Neural crest cell (in vitro differentiated cells): ENCODE data around the gene CPLANE2. TPM values are rescaled to one million over a fixed set of nuclear protein-coding genes. Genes with fewer than 3 reads are reported as not detected.

Source experiments
- DNase-seq: peaks from one replicate; pipeline ENCODE4 v3.0.0; 2021; ENCODE audit warnings: low read depth, mixed read lengths, low spot score
- H3K27ac Mint-ChIP-seq: one replicate; pipeline ENCODE4 v1.8.0; 2021; ENCODE audit warnings: mild to moderate bottlenecking, mixed read lengths; ENCODE audit not compliant: unreplicated experiment
- H3K27me3 Mint-ChIP-seq: 2 replicates; pipeline ENCODE4 v1.8.0; 2021; ENCODE audit warnings: low read depth, mild to moderate bottlenecking, mixed read lengths
- H3K36me3 Mint-ChIP-seq: 2 replicates; pipeline ENCODE4 v1.8.0; 2021; ENCODE audit warnings: low read depth, mild to moderate bottlenecking, mixed read lengths
- H3K4me1 Mint-ChIP-seq: 2 replicates; pipeline ENCODE4 v1.8.0; 2021; ENCODE audit warnings: mixed read lengths
- H3K4me3 Mint-ChIP-seq: one replicate; pipeline ENCODE4 v1.8.0; 2021; ENCODE audit warnings: mild to moderate bottlenecking, mixed read lengths
- H3K9me3 Mint-ChIP-seq: 2 replicates; pipeline ENCODE4 v1.8.0; 2021; ENCODE audit warnings: mixed read lengths
- total RNA-seq: library from RNA; stranded (reverse); gene quantifications from 2 replicates; pipeline ENCODE4 v1.2.1, GENCODE V29; 2021
- TF ChIP-seq, protein P1 (sequence below): fragments of 200-600 bp; sonication (generic); conservative IDR thresholded peaks from 2 replicates; pipeline ENCODE4 v1.5.0; 2021; ENCODE audit warnings: antibody characterized with exemption, mild to moderate bottlenecking

CPLANE2 gene
- total RNA-seq, 1 donor from 2014 or later: 11.8 TPM

DNA sequence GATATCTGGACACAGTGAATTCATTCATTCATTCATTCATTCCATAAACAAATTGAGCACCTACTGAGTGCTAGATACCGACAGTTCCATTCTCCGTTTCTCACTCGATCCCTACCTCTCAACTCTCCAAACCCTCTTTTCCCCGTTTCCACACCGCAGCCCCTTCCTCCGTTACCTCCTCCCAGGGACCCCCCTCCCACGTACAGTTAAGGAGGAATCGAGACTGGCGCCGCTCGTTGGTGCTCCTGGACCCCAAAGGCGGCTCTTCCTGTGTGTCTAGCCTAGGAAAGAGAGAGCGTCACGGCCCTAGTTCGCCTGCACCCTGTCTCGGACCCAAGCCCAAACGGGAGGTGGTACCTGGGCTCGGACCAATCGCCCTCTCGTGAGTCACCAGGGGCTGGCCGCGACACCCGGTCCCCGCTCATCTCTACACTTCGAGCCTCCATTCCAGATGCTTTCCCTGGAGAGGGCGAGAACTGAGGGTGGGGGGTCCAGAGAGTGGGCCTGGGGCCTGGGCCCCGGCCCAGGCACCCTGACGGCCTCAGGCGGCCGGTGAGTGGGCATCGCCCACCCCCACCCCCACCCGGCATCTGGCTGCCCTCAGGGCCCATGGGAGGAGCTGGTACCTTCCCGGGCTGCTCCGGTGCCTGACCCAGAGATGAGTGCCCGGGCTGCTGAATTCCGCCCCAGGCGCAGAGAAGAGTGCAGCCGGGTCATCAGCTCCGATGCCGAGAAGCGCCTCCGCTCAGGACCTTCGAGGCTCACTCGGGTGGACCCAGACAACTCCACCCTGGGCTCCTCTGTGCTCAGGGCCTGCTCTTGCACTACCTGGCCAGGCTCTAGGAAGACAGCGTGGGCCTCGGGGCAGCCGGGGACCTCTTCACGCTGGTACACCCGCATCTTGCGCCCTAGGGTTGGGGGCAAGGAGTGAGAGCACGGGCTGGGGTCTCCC, 29.4 kb downstream of the CPLANE2 start:
- peak overlapping the region; percentile 68 for H3K27ac Mint-ChIP-seq
- TF ChIP-seq, protein P1, sequence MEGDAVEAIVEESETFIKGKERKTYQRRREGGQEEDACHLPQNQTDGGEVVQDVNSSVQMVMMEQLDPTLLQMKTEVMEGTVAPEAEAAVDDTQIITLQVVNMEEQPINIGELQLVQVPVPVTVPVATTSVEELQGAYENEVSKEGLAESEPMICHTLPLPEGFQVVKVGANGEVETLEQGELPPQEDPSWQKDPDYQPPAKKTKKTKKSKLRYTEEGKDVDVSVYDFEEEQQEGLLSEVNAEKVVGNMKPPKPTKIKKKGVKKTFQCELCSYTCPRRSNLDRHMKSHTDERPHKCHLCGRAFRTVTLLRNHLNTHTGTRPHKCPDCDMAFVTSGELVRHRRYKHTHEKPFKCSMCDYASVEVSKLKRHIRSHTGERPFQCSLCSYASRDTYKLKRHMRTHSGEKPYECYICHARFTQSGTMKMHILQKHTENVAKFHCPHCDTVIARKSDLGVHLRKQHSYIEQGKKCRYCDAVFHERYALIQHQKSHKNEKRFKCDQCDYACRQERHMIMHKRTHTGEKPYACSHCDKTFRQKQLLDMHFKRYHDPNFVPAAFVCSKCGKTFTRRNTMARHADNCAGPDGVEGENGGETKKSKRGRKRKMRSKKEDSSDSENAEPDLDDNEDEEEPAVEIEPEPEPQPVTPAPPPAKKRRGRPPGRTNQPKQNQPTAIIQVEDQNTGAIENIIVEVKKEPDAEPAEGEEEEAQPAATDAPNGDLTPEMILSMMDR: no peak
- H3K27me3 Mint-ChIP-seq: peaks cover 2% of the 10 kb centered on the region
- H3K36me3 Mint-ChIP-seq: no peaks in the 10 kb centered on the region
- H3K9me3 Mint-ChIP-seq: no peaks in the 10 kb centered on the region
- H3K4me3 Mint-ChIP-seq: peak overlapping the region; percentile 76
- DNase-seq: no peak
- peaks cover 23% of the 10 kb centered on the region for H3K4me1 Mint-ChIP-seq

DNA sequence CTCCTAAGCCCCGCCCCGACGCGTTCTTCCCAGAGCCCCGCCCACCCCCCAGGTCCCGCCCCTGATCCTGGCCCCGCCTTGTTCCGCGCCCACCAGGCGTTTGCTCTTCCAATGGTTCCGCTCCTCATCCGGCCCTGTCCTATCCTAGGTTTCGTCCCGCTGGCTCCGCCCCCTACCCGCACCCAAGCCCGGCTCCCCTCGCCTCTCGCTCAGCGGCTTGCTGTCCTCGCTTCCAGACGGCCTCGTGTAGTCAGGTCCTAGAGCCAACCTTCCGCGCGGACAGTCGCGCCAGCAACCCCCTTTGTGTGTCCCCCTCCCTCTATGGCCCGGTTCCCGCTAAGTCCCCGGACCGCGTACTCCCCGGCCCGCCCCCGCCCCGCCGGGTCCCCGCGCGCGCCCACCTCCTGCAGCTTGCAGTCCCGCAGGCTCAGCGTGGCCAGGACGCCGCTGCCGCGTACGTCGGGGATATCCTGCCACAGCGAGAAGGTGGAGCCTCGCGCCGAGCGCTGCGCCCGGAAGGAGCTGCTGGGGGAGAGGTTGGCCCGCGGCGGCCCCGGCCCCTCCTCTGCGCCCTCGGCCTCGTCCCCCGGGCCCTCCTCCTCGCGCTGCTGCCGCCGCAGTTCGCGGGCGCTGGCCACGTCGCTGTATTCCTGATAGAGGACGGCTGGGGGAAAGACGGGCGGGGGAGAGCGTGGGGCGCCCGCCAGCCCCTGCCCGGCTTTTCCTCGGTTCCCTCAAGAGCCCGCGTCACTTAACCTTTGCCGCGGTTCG, 30.3 kb downstream of the CPLANE2 start:
- Mint-ChIP-seq H3K27ac (peak overlapping the region; percentile 95), H3K36me3 (no peaks in the 10 kb centered on the region), H3K4me1 (peaks cover 23% of the 10 kb centered on the region), H3K27me3 (peaks cover 2% of the 10 kb centered on the region), H3K9me3 (no peaks in the 10 kb centered on the region), H3K4me3 (peak overlapping the region; percentile 91)
- DNase-seq: peak; percentile 94
- TF ChIP-seq, protein P1: no peak

DNA sequence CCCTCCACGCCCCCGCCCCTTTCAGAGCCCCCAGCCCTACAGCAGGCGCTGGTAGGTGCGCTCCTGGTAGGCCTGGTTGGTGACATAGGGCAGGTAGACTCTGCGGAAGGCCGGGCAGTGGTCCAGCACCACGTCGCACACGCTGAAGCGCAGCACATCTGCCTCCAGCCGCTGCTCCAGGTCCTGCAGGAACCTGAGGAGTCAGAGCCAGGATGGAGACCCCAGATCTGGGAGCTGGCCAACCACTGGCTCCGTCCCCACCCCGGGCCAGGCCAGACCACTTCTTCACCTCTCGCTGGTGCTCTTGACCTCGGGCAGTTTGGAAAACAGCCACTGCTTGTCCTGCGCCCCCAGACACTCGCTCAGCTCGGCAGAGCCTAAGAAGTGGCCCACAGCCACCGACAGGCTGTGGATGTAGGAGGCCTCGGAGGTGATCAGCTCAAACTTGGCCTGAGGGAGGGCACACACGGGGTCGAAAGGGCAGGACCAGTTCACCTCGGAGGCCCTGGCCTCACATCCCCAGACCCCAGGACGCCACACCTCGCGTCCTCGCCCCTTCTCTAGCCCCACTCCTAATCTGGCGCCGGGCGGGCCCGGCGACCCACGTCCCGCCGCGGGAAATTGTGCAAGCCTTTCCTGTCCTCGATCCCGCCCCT, 31.0 kb downstream of the CPLANE2 start:
- H3K27me3 Mint-ChIP-seq: peaks cover 2% of the 10 kb centered on the region
- no peak for DNase-seq
- H3K4me1 Mint-ChIP-seq: peaks cover 23% of the 10 kb centered on the region
- TF ChIP-seq, protein P1: no peak
- peak overlapping the region; percentile 78 for H3K27ac Mint-ChIP-seq
- no peaks in the 10 kb centered on the region for H3K36me3 Mint-ChIP-seq
- no peaks in the 10 kb centered on the region for H3K9me3 Mint-ChIP-seq
- peak overlapping the region; percentile 91 for H3K4me3 Mint-ChIP-seq

DNA sequence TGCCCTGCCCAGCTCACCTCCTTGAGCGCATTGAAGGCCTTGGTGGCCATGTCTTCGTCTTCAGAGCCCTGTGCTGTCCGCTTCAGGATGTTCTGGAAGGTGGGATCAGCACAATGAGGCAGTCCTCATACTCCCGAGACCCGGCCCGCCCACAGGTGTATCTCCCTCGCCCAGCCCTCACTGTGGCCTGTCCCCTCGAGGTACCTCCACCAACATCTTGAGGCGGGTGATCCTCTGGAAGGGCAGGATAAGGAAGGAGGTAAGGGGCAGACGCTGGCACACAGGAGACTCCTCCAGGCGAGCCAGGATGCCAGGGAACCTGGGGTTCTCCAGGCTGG, 31.7 kb downstream of the CPLANE2 start:
- Mint-ChIP-seq H3K4me1 (peaks cover 19% of the 10 kb centered on the region), H3K9me3 (no peaks in the 10 kb centered on the region), H3K27me3 (peaks cover 2% of the 10 kb centered on the region), H3K4me3 (no peak overlapping the region), H3K36me3 (no peaks in the 10 kb centered on the region), H3K27ac (no peak overlapping the region)
- no peak for DNase-seq
- TF ChIP-seq, protein P1: peak; percentile 4

DNA sequence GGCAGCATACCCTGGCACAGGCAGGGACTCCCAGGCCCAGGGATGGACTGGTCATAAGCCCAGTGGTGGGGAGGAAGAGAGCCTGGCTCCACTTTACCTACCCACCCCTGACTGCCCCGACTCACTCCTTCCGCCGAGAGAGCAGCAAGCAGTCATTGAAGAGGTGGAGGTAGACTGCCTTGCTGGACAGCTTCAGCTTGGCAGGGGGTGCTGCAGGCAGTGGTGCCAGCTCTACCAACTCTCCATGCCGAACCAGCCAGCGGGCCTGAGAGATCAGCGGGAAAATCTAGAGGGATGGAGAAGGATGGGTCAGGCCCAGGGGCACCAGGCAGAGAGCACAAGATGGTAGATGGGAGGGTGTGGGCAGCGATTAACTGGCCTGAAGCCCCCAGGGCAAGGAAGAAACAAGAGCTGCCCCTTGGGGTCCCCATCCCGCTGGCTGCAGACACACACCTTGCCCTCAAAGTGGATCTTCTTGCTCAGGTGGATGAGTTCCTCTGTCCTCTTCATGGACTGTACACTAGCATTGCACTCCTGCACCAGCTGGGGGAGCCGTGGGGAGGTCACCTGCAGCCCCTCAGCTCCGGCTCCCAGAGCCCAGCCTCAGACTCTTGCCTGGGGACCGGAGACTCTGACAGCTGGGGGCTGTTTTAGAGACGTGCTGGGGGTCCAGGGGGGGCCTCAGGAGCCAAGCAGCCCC, 32.2 kb downstream of the CPLANE2 start:
- Mint-ChIP-seq H3K27me3 (peaks cover 2% of the 10 kb centered on the region), H3K4me3 (no peak overlapping the region), H3K36me3 (no peaks in the 10 kb centered on the region), H3K27ac (no peak overlapping the region), H3K9me3 (no peaks in the 10 kb centered on the region), H3K4me1 (peaks cover 17% of the 10 kb centered on the region)
- TF ChIP-seq, protein P1: peak; percentile 48
- DNase-seq: no peak
